NOMO-1 (cell line): ENCODE data around the gene HDAC4.

ENCODE experiments used
- DNase-seq, 2 experiments: peaks; one replicate each; lab custom pipeline; 2025; ENCODE audit not compliant: unreplicated experiment in 2 of 2; lab: John Stamatoyannopoulos, UW

Gene HDAC4

DNA sequence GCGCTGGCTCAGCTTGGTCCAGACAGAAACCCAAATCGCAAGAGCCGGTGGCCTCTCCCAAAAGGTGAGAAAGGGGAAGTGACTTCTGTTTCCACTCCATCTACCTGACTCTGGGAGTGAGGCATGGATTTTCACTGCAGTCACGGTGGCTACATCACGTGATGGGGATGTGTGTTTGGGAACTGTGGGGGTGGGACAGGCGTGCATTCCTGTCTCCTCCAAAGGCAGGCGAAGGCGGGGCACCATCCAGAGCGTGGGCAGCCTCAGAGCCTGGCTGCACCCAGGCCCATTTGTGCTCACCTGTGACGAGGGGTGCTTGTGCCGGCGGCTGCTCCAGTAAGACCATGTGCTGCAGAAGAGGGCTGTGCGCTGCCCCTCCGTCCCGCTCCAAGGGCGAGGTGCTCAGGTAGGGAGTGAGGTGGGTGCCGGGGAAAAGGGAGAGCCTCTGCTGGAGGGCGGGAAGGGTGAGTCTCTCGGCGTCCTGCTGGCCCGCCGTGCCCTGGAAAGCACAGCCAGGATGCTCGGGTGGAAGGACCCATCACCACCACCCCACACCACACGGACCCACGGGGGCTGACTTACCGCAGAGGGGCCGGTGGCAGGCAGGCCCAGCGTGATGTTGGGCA, 266.8 kb downstream of the HDAC4 start:
- DNase-seq: no peak

DNA sequence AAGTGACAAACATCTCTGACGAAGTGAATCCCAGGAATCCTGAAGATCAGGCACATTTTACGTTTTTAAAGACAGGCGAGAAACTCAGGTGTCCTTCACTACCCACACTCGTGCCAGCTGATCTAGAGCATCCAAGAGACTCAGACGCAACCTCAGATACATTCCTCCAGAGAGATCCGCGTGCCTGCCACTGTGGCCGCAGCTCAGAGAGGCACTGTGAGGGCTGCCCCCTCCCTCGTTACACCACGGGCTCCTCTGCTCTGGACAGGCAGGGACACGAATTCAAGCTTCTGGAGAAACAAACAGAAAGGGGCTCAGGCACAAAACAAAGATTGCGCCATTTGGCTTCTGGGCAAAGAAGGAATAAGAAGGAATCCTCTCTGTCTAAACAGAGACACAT, 268.0 kb downstream of the HDAC4 start:
- DNase-seq: no peak

GRCh38 chr2:239132156-239132709, 268.6 kb downstream of the HDAC4 start:
- DNase-seq: no peak

DNA sequence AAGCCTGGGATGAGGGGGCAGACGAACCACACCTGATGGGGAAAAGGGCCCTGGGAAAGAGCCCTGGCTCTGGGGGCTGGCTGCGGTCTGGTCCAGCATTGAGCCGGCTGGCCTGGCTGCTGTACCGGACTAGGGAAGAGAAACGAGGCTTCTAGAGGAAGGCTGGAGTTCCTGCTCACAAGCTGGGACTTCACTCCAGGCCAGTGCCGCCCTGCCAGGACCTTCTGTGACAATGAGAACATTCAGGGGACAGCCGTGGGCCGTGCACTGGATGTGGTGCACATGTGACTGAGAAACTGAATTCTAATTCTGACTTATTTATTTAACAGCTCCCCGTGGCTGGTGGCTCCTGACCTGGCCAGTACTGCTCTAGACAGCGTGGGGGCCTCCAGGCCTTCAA, 269.3 kb downstream of the HDAC4 start:
- DNase-seq: no peak

DNA sequence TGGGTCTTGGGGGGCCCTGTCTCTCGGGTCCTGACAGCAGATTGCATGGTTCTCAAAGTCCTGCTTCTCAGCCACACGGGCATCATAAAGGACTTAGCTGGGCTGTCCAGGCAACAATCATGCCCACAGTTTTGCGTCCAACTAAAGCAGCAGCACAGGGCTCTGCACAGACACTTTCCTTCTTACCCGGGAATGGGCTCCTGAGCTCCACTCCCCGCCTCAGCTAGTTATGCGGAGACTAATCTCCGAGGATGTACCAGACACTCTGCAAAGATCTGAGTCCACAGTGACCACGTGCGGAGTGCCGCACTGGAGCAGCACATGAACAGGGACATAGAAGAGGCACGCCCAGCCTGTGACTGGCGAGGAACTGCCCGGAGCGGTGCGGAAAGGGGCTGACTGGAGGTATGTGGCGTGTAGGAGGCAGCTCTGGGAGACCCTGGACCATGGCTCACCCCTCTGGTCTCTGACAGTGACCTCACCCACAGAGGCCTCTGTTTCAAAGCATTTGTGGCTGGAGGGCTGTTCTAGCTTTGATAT, 270.0 kb downstream of the HDAC4 start:
- DNase-seq: no peak

DNA sequence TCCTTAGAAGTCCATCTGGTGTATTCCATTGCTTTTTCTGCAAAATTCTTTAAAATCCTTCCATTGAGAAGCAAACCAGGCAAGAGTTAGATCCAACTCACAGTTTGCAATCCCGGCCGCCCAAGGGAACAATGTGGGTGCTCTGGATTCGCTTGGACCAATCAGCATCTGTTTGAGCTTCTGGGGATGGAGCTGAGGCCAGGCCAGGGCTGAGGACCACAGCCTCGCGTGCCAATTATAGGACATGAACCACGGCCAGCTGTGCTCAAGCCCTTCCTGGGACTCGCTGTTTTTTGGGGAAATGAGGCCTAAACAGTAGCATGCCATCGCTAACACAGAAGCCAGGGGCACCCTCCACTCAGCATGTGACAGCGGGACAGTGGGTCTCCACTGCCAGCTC, 270.8 kb downstream of the HDAC4 start:
- DNase-seq: no peak

GRCh38 chr2:239129147-239129920, 271.5 kb downstream of the HDAC4 start:
- DNase-seq: no peak

DNA sequence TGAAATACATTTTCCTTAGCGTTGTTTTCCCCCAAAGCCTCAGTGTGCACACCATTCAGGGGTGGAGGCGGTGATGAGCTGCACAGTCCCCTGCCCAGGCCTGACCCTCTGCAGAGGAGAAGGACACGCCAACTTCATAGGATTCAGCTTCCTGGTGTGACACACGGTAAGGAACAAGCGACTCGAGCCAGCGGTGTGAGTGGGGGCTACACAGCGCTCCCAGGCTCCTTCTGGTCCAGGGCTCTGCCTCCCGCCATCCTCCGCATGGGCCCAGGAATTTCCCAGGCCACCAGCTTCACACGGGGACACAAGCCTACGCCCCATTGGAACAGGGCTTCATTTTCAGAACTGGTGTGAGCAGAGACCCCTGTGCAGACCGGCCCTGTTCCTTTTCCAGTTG, 272.1 kb downstream of the HDAC4 start:
- DNase-seq: no peak

GRCh38 chr2:239127513-239127912, 273.3 kb downstream of the HDAC4 start:
- DNase-seq: no peak

DNA sequence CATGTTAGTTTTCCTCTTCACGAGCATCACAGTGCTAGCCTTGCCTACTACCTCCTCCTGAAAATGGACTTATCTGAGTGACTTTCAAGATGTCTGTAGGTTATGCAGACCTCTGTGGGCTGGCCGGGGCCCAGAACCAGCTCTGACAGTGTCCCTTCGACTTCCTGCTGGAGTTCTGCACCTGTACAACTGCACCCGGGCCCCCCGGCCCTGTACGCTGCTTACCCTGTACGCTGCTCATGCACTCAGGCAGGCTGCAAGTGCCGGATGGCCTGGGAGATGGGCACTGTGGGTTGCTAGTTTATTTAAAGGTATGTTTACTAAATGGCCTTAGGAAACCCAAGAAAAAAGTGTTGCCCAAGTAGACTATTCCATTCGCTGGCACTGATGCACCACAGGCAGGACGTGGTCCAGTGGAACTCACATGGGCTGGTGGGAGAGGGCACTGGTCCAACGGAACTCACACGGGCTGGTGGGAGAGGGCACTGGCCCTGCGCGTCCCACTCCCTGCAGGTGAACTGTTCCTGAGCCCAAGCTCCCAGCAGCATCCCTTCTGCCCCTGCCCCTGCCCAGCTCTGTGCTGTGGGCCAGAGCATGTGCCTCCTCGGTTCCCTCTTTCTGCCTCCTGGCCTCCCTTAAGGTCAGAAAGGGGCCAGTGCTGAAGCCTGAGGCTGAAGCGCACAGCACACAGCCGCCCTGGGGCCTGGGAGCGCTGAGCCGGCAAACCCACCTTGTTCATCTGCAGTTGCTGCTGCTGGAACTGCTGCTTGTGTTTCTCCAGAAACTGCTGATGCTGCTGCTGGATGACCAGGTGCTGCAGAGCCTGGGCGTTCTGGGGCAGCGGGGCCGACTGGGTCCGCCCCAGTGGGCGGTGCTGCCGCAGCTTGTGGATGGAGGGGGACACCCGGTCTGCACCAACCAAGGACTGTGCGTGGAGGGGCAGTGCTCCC, 274.8 kb downstream of the HDAC4 start:
- no peak for DNase-seq

DNA sequence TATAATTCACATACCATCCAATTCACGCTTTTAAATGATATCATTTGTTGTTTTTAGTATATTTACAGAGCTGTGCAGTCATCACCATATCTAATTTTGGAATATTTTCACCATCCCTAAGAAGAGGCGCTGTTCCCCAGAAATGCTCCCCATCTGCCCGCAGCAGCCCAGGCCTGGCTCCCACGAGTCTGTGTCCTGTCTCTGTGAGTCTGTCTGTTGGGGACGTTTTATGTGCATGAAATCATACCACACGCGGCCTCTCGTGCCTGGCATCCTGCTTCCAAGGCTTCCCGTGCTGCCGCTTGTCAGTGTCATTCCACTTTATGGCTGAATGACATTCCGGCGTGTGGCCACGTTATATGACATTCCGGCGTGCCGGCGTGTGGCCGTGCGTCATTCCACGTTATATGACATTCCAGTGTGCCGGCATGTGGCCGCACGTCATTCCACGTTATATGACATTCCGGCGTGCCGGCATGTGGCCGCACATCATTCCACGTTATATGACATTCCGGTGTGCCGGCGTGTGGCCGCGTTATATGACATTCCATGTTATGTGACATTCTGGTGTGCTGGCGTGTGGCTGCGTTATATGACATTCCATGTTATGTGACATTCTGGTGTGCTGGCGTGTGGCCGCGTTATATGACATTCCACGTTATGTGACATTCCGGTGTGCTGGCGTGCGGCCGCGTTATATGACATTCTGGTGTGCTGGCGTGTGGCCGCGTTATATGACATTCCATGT, 276.5 kb downstream of the HDAC4 start:
- no peak for DNase-seq

- no peak for DNase-seq
These were observed 278.3 kb downstream of the HDAC4 start for GRCh38 chr2:239122421-239123110.

DNA sequence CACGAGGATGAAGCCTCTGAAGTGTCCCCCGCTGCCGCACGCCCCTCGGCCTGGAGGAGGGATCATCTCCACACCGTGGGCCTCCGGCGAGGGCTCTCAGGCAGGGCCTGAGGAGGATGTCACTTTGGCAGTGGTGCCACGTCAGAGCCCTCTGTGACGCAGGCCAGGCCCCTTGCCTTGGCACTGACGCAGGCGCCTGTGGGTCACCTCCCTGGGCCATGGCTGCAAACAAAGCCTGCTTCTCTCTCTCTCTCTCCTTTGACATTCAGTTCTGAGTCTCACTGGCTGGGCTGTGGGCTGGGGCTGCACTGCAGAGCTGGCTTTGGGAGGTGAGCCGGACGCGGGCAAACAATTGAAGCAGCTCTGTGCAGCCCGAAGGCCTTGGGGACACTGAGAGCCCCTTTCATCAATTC, 279.2 kb downstream of the HDAC4 start:
- no peak for DNase-seq

DNA sequence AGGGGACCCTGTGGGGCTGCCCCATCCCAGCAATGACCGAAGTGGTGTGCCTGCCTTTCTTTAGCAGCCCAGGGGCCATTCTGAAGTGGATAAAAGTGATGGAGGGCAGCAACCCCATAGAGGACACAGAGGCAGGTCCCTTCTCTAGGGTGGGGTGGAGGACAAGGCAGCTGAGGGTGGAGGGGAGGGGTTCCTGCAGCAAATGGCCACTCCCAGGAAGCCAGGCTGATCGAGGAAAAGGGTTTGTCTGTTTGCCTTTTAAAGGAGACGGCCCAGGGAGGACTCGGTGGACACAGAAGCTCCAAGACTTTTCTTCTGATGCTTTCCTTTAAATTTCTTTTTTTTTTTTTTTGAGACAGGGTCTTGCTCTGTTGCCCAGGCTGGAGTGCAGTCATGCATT, 280.2 kb downstream of the HDAC4 start:
- no peak for DNase-seq

DNA sequence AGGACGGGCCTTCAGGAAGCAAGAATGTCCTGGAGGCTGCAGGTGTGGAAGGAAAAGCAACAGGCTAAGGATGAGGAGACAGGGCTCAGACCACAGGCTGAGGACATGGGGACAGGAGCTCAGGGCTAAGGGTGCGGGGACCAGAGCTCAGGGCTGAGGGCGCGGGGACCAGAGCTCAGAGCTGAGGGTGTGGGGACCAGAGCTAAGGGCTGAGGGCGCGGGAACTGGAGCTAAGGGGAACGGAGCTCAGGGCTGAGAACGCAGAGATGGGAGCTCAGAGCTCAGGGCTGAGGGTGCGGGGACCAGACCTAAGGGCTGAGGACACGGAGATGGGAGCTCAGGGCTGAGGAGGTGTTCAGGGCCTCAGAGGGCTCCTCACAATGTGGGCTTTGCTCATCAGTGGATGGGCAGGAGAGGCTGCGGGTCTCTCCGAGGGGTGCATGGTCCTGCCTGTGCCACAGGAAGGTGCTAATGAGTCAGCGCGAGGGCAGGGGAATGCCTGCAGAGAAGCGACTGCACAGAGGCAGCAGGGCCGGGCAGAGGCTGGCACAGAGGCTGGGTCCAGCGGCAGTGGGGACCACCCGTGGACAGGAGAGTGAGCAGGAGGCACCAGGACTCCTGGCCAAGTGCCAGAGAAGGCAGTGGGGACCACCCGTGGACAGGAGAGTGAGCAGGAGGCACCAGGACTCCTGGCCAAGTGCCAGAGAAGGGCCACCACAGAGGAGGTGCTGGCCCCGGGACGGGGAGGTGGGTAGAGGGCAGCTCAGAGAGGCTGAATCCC, 281.3 kb downstream of the HDAC4 start:
- no peak for DNase-seq

DNA sequence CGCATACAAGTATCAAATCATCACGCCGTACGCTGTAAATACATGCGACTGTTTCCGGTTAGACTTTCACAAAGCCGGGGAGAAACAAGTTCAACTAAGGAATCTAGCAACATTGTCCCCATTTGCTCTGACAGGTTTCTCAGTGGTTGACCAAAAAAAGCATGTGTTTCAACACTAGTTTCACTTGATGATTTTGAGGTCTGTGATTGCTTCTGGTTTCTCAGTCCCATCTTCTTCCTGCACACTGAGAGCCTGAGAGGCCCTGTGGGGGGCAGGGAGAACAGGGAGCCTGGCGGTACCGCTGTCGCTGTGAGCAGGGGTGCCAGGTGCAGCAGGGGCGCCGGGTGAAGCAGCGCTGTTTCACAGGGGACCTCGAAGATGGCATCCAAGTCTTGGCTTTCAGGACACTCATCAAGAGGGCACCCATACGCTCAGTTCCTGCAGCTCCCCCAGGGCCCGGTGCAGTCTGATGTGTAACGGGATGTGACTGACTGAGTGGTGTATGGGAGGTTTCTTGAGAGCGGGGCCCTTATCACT, 282.1 kb downstream of the HDAC4 start:
- peak; percentile 72 to 91 for DNase-seq

- peak; percentile 32 to 46 for DNase-seq
These were observed 282.6 kb downstream of the HDAC4 start for GRCh38 chr2:239118264-239118663.

- no peak for DNase-seq
These were observed 283.0 kb downstream of the HDAC4 start for GRCh38 chr2:239117831-239118230.
